GM12892 (cell line): ENCODE results near the gene GTF2A1.

Experiments
- POLR2A ChIP-seq: IDR thresholded peaks from 2 replicates; pipeline ENCODE4 v1.6.1; 2011; ENCODE audit warnings: low read depth, low read length, control low read depth
- POLR2AphosphoS5 ChIP-seq: IDR thresholded peaks from 2 replicates; pipeline ENCODE4 v1.6.1; 2011; ENCODE audit warnings: low read depth, low read length, control low read depth
- TAF1 ChIP-seq: IDR thresholded peaks from 2 replicates; pipeline ENCODE4 v1.6.1; 2011; ENCODE audit warnings: low read depth, mild to moderate bottlenecking, control low read depth, low read length, borderline replicate concordance

DNA sequence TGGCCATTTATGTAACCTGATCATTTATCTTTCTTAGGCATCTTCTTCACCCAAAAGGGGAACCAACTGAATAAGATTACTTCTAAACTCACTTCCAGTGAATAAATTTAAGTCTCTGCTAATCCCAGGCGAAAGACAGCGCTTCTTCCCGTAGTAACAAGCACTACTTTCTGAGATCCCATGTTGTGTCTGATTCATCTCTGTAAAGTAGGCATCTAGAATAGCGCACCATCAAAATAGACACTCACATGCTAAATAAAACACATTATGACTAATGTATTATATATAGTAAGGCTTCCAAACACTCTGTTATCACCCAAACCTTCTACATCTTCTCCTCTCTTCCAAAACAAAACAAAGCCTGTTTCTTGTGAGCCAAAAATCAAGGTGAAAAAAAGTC is 15.1 kb downstream of the GTF2A1 start:
- TF ChIP-seq POLR2A (no peak), TAF1 (no peak), POLR2AphosphoS5 (no peak)
